ENCODE data around the gene HOMER2. TPM values are rescaled to one million over a fixed set of nuclear protein-coding genes. Genes with fewer than 3 reads are reported as not detected.

Gene HOMER2
- total and polyA plus RNA-seq, 2 of the 13 experiments (the other 11 are each of a cell fraction or from before 2014, with no cell fraction given) = 12.9 to 14.1 TPM

GRCh38 chr15:82999426-82999825 is 46.9 kb upstream of the HOMER2 start (continued):
- no peak for TF ChIP-seq ZBTB10 (CRISPR knock-in tag; IDR thresholded peaks at IDR 0.05; ENCODE audit: borderline replicate concordance)

GRCh38 chr15:82995938-82996337 is 43.4 kb upstream of the HOMER2 start:
- WGBS (ENCODE audit: low lambda C conversion rate) = 84% methylated on average over 3 of the region's 3 CpGs
- no peak for ATAC-seq
- Histone ChIP-seq H3K36me3 (replicated peaks in 1 of 2; ENCODE audit: control insufficient read depth in 1 of 2, insufficient read depth in 2 of 2, low read length in 2 of 2) (0 out of 5 replicates have a peak, but pooled peaks cover 0 to 3% of the 10 kb centered on the region in 2 experiments), H3K9me3 (ENCODE audit: low read length) (no peaks in the 10 kb centered on the region), H2AFZ (ENCODE audit: low read length) (no peak overlapping the region), H3K27me3 (ENCODE audit: control insufficient read depth in 1 of 2, insufficient read depth in 2 of 2, low read length in 2 of 2) (no peaks in the 10 kb centered on the region), H3K4me1 (ENCODE audit: insufficient read depth, low read length) (no peaks in the 10 kb centered on the region), H3K4me2 (ENCODE audit: low read depth, low read length) (no peak overlapping the region), H4K20me1 (ENCODE audit: insufficient read depth, low read length) (no peaks in the 10 kb centered on the region), H3K4me3 (replicated peaks in 1 of 3; ENCODE audit: insufficient read depth in 1 of 3, low read depth in 2 of 3, low read length in 3 of 3) (no peak overlapping the region), H3K9ac (ENCODE audit: insufficient read depth, low read depth, low read length) (no peak overlapping the region), H3K27ac (ENCODE audit: extremely low read length, insufficient read depth, low read length) (no peak overlapping the region), H3K79me2 (ENCODE audit: insufficient read depth, low read length) (no peaks in the 10 kb centered on the region)
- ChIA-PET CTCF (ENCODE audit: low intra/inter-chr PET ratio, low total read pairs) (no interaction called here), POLR2A (interaction anchor here (2.1 kb wide), 1 partner anchor 15 kb away, joined by 4 read pairs; no protein-coding TSS in a partner anchor)
- TF ChIP-seq ZNF205 (CRISPR knock-in tag; IDR thresholded peaks at IDR 0.05) (no peak), MYPOP (CRISPR knock-in tag; IDR thresholded peaks at IDR 0.05) (no peak), TFE3 (CRISPR knock-in tag; IDR thresholded peaks at IDR 0.05) (no peak)
- FAIRE-seq = no peak
- BruUV-seq (replicated peaks) = no TSS peak
- in situ Hi-C loops (cut with HindIII; ENCODE audit: extremely low pct_ligation_motif_present, low pct_unique_long_range_greater_than_20kb) (no loop called here), intact Hi-C loops (cut with micrococcal nuclease; ENCODE audit: unreplicated experiment) (no loop called here)
- no peak for DNase-seq (ENCODE audit: low spot score)
